Measurements from ENCODE around the gene GAB4. TPM values are rescaled to one million over a fixed set of nuclear protein-coding genes. Genes with fewer than 3 reads are reported as not detected.

GAB4 gene
- total RNA-seq, 1 experiment from 2014 or later, result not detected

GRCh38 chr22:16965083-16965482 lies 42.9 kb downstream of the GAB4 start:
- peaks cover 14% of the 10 kb centered on the region for H3K27me3 Mint-ChIP-seq (ENCODE audit: insufficient read depth, unreplicated experiment)
- H3K4me1 Mint-ChIP-seq (ENCODE audit: low read depth, unreplicated experiment), result no peaks in the 10 kb centered on the region
- H3K9me3 Mint-ChIP-seq (ENCODE audit: unreplicated experiment), result no peaks in the 10 kb centered on the region
- ChIA-PET POLR2A (no interaction called here), CTCF (interaction anchor here (0.6 kb wide), 1 partner anchor 98 kb away, joined by 7 read pairs; no protein-coding TSS in a partner anchor)
- no peak overlapping the region for H3K4me3 Mint-ChIP-seq (ENCODE audit: unreplicated experiment)
- H3K36me3 ChIP-seq (ENCODE audit: control insufficient read depth, insufficient read depth, low read length), result no peaks in the 10 kb centered on the region
- no peaks in the 10 kb centered on the region for H3K4me1 ChIP-seq
- no TSS peak for BruUV-seq (replicated peaks)
- no peak overlapping the region for H3K4me3 ChIP-seq (ENCODE audit: low read depth, low read length)
- H3K36me3 Mint-ChIP-seq (ENCODE audit: insufficient read depth, unreplicated experiment), result no peaks in the 10 kb centered on the region
- TF ChIP-seq CTCF (IDR thresholded peaks at IDR 0.05; ENCODE audit: insufficient read depth in 1 of 2, low read depth in 1 of 2, low read length in 1 of 2, severe bottlenecking in 1 of 2, unreplicated experiment in 1 of 2), result no peak
- H3K27ac Mint-ChIP-seq (ENCODE audit: unreplicated experiment), result no peak overlapping the region
- H3K9me3 ChIP-seq, result no peaks in the 10 kb centered on the region
- H3K27me3 ChIP-seq (replicated peaks; ENCODE audit: control insufficient read depth, insufficient read depth, low read length), result no peaks in the 10 kb centered on the region; the same call in none of the 2 replicates
- no peak for DNase-seq
- intact Hi-C loops (cut with micrococcal nuclease; ENCODE audit: unreplicated experiment), result no loop called here

- BruUV-seq (replicated peaks), result no TSS peak
- Histone ChIP-seq H3K4me1 (no peaks in the 10 kb centered on the region), H3K27me3 (replicated peaks; ENCODE audit: control insufficient read depth, insufficient read depth, low read length) (no peaks in the 10 kb centered on the region; the same call in none of the 2 replicates), H3K36me3 (ENCODE audit: control insufficient read depth, insufficient read depth, low read length) (no peaks in the 10 kb centered on the region), H3K9me3 (no peaks in the 10 kb centered on the region), H3K4me3 (ENCODE audit: low read depth, low read length) (no peak overlapping the region)
- Mint-ChIP-seq H3K4me3 (ENCODE audit: unreplicated experiment) (no peak overlapping the region), H3K27me3 (ENCODE audit: insufficient read depth, unreplicated experiment) (peaks cover 14% of the 10 kb centered on the region), H3K9me3 (ENCODE audit: unreplicated experiment) (no peaks in the 10 kb centered on the region), H3K27ac (ENCODE audit: unreplicated experiment) (no peak overlapping the region), H3K4me1 (ENCODE audit: low read depth, unreplicated experiment) (no peaks in the 10 kb centered on the region), H3K36me3 (ENCODE audit: insufficient read depth, unreplicated experiment) (no peaks in the 10 kb centered on the region)
- ChIA-PET CTCF (interaction anchor here (0.6 kb wide), 1 partner anchor 99 kb away, joined by 7 read pairs; no protein-coding TSS in a partner anchor), POLR2A (no interaction called here)
- intact Hi-C loops (cut with micrococcal nuclease; ENCODE audit: unreplicated experiment), result no loop called here
- TF ChIP-seq CTCF (IDR thresholded peaks at IDR 0.05; ENCODE audit: insufficient read depth in 1 of 2, low read depth in 1 of 2, low read length in 1 of 2, severe bottlenecking in 1 of 2, unreplicated experiment in 1 of 2), result no peak
- DNase-seq, result no peak
Observed at GRCh38 chr22:16964366-16964765, 43.7 kb downstream of the GAB4 start.

- H3K9me3 Mint-ChIP-seq (ENCODE audit: unreplicated experiment), result no peaks in the 10 kb centered on the region
- Histone ChIP-seq H3K4me3 (ENCODE audit: low read depth, low read length) (no peak overlapping the region), H3K36me3 (ENCODE audit: control insufficient read depth, insufficient read depth, low read length) (no peaks in the 10 kb centered on the region), H3K27me3 (replicated peaks; ENCODE audit: control insufficient read depth, insufficient read depth, low read length) (no peaks in the 10 kb centered on the region; the same call in none of the 2 replicates), H3K9me3 (no peaks in the 10 kb centered on the region), H3K4me1 (no peaks in the 10 kb centered on the region)
- H3K27me3 Mint-ChIP-seq (ENCODE audit: insufficient read depth, unreplicated experiment), result peaks cover 14% of the 10 kb centered on the region
- no peak overlapping the region for H3K4me3 Mint-ChIP-seq (ENCODE audit: unreplicated experiment)
- H3K27ac Mint-ChIP-seq (ENCODE audit: unreplicated experiment), result no peak overlapping the region
- ChIA-PET POLR2A (no interaction called here), CTCF (no interaction called here)
- no peak for DNase-seq
- no peak for TF ChIP-seq CTCF (IDR thresholded peaks at IDR 0.05; ENCODE audit: insufficient read depth in 1 of 2, low read depth in 1 of 2, low read length in 1 of 2, severe bottlenecking in 1 of 2, unreplicated experiment in 1 of 2)
- no TSS peak for BruUV-seq (replicated peaks)
- intact Hi-C loops (cut with micrococcal nuclease; ENCODE audit: unreplicated experiment), result no loop called here
- no peaks in the 10 kb centered on the region for H3K4me1 Mint-ChIP-seq (ENCODE audit: low read depth, unreplicated experiment)
- H3K36me3 Mint-ChIP-seq (ENCODE audit: insufficient read depth, unreplicated experiment), result no peaks in the 10 kb centered on the region
Observed at GRCh38 chr22:16963189-16963945, 44.7 kb downstream of the GAB4 start.

Data from Caco-2 (cell line).